Endothelial cell of umbilical vein (primary cell): ENCODE results near the gene TRAPPC5. TPM values are rescaled to one million over a fixed set of nuclear protein-coding genes. Genes with fewer than 3 reads are reported as not detected.

Source experiments
- BruUV-seq: library from RNA; stranded (reverse); fragments of 400-500 nt; replicated peaks from 2 replicates; lab custom pipeline; 2021; lab: Mats Ljungman, UMichigan
- CTCF ChIA-PET: fragments of 300-600, 350-600 bp; sonication (Branson Sonifier 250); formaldehyde crosslinking; loops from one replicate; lab custom pipeline; 2021; ENCODE audit warnings: antibody characterized with exemption, inconsistent platforms; lab: Charles Lee
- POLR2A ChIA-PET: fragments of 300-600, 350-600 bp; sonication (Branson Sonifier 250); formaldehyde crosslinking; loops from one replicate; lab custom pipeline; 2021; ENCODE audit warnings: antibody characterized with exemption, inconsistent platforms; lab: Charles Lee
- DNase-seq: peaks from one replicate; pipeline ENCODE4 v3.0.0-alpha.2; 2011; ENCODE audit warnings: low read depth, low spot score
- FAIRE-seq: peaks from 2 replicates; lab custom pipeline; 2011; peaks lifted over from hg19 to GRCh38; lab: Jason Lieb, UNC
- H2AFZ ChIP-seq: 2 replicates; pipeline ENCODE4 v1.6.0; 2012; ENCODE audit warnings: low read depth, low read length, control low read depth, inconsistent platforms
- H3K27ac ChIP-seq: 2 replicates; pipeline ENCODE4 v1.5.1; 2011; ENCODE audit warnings: low read depth, mild to moderate bottlenecking, control low read depth, low read length, moderate library complexity; ENCODE audit not compliant: insufficient read depth
- H3K27me3 ChIP-seq, 2 experiments: 2 replicates each; pipeline versions ENCODE4 v1.6.0 to v1.6.1; 2011; ENCODE audit warnings: low read length in 2 of 2, mixed read lengths in 1 of 2; ENCODE audit not compliant: control insufficient read depth in 2 of 2, insufficient read depth in 2 of 2
- H3K36me3 ChIP-seq, 2 experiments: 2 replicates in 1 of 2; 3 replicates in 1 of 2; pipeline ENCODE4 v1.5.1; 2011; ENCODE audit warnings: low read length in 2 of 2, mild to moderate bottlenecking in 1 of 2, moderate library complexity in 1 of 2; ENCODE audit not compliant: control insufficient read depth in 2 of 2, insufficient read depth in 2 of 2; ENCODE audit errors: extremely low read depth in 1 of 2
- H3K4me1 ChIP-seq: 3 replicates; pipeline ENCODE4 v1.5.1; 2011; ENCODE audit warnings: mild to moderate bottlenecking, low read length; ENCODE audit not compliant: control insufficient read depth, insufficient read depth; ENCODE audit errors: extremely low read depth
- H3K4me2 ChIP-seq: 2 replicates; pipeline ENCODE4 v1.6.1; 2011; ENCODE audit warnings: low read length, control low read depth, mixed read lengths; ENCODE audit not compliant: insufficient read depth
- H3K4me3 ChIP-seq, 3 experiments: fragments of 200-600 bp in 1 of 3; sonication (generic), shearing (Covaris generic) in 1 of 3; replicated peaks in 1 of 3; 2 replicates each; pipeline ENCODE4 v1.5.1; 2011 to 2016; ENCODE audit warnings: control low read depth in 3 of 3, low read length in 3 of 3, mild to moderate bottlenecking in 2 of 3, inconsistent platforms in 1 of 3, low read depth in 1 of 3, moderate library complexity in 1 of 3; ENCODE audit not compliant: insufficient read depth in 1 of 3
- H3K79me2 ChIP-seq: 2 replicates; pipeline ENCODE4 v1.6.0; 2012; ENCODE audit warnings: low read length, inconsistent platforms; ENCODE audit not compliant: control insufficient read depth, insufficient read depth
- H3K9ac ChIP-seq: replicated peaks from 2 replicates; pipeline ENCODE3; 2011; ENCODE audit warnings: low read length, control low read depth; ENCODE audit not compliant: insufficient read depth; ENCODE audit errors: extremely low read depth
- H3K9me1 ChIP-seq: replicated peaks from 3 replicates; pipeline ENCODE4 v1.6.0; 2011; ENCODE audit warnings: mild to moderate bottlenecking, low read length; ENCODE audit not compliant: control insufficient read depth, insufficient read depth; ENCODE audit errors: extremely low read depth
- H3K9me3 ChIP-seq: replicated peaks from 2 replicates; pipeline ENCODE4 v1.5.1; 2012; ENCODE audit warnings: low read length, inconsistent platforms; ENCODE audit not compliant: control insufficient read depth, insufficient read depth
- H4K20me1 ChIP-seq: replicated peaks from 2 replicates; pipeline ENCODE3; 2011; ENCODE audit warnings: mild to moderate bottlenecking, low read length; ENCODE audit not compliant: control insufficient read depth, insufficient read depth; ENCODE audit errors: extremely low read depth
- EZH2 ChIP-seq: IDR thresholded peaks from 2 replicates; pipeline ENCODE4 v1.6.1; 2012; ENCODE audit warnings: borderline replicate concordance, low read depth, mild to moderate bottlenecking, moderate library complexity, low read length, inconsistent platforms; ENCODE audit not compliant: severe bottlenecking
- FOS ChIP-seq: IDR thresholded peaks from 2 replicates; pipeline ENCODE4 v1.6.1; 2011; ENCODE audit warnings: mild to moderate bottlenecking, low read length, moderate library complexity, borderline replicate concordance; ENCODE audit not compliant: insufficient read depth
- GATA2 ChIP-seq: IDR thresholded peaks from 2 replicates; pipeline ENCODE4 v1.7.0; 2011; ENCODE audit warnings: low read depth, mild to moderate bottlenecking, moderate library complexity, mixed read lengths, low read length; ENCODE audit not compliant: insufficient read length, insufficient read depth
- JUN ChIP-seq: IDR thresholded peaks from 2 replicates; pipeline ENCODE4 v1.6.1; 2011; ENCODE audit warnings: borderline replicate concordance, low read depth; ENCODE audit not compliant: insufficient read length, insufficient read depth
- MAX ChIP-seq: IDR thresholded peaks from 2 replicates; pipeline ENCODE4 v1.6.1; 2011; ENCODE audit not compliant: insufficient read depth, insufficient read length
- MYC ChIP-seq: IDR thresholded peaks from one replicate; pipeline ENCODE4 v1.6.1; 2011; ENCODE audit warnings: mild to moderate bottlenecking, low read depth, low read length
- POLR2A ChIP-seq: IDR thresholded peaks from 2 replicates; pipeline ENCODE4 v1.6.1; 2012; ENCODE audit warnings: low read depth, mild to moderate bottlenecking, control low read depth, low read length
- POLR2AphosphoS5 ChIP-seq: IDR thresholded peaks from 2 replicates; pipeline ENCODE4 v1.6.1; 2012; ENCODE audit warnings: low read depth, mild to moderate bottlenecking, control low read depth, low read length, moderate library complexity; ENCODE audit not compliant: insufficient read depth
- dilution Hi-C: fragments of 300-500 bp; cut with MboI; formaldehyde crosslinking; loops from one replicate; pipeline ENCODE4 v1.15.0; 2019; ENCODE audit warnings: low sequenced_read_pairs; ENCODE audit not compliant: extremely low pct_ligation_motif_present
- intact Hi-C: fragments of 100-400 bp; cut with micrococcal nuclease; formaldehyde crosslinking; loops from one replicate; pipeline ENCODE4 v1.10.0; 2022
- polyA plus RNA-seq, 4 experiments: library from polyadenylated mRNA; depleted of rRNA in 3 of 4; stranded (reverse) in 3 of 4; unstranded in 1 of 4; fragments of >200 nt; gene quantifications; 2 replicates each; pipeline versions ENCODE4 v1.2.1 to v1.2.3, GENCODE V29; 2011 to 2012; ENCODE audit warnings: missing spikeins in 1 of 4
- total RNA-seq: library from RNA; stranded (reverse); gene quantifications from 2 replicates; pipeline ENCODE4 v1.2.3, GENCODE V29; 2021
- TF ChIP-seq, protein P1 (sequence below), 2 donors: IDR thresholded peaks; 1 replicate in 1 of 2; 2 replicates in 1 of 2; pipeline ENCODE4 v1.5.1; 2011; ENCODE audit warnings: low read length in 2 of 2, mild to moderate bottlenecking in 2 of 2, moderate library complexity in 2 of 2, control low read depth in 1 of 2, inconsistent platforms in 1 of 2, low read depth in 1 of 2; ENCODE audit not compliant: insufficient read depth in 1 of 2; ENCODE audit errors: extremely low read depth in 1 of 2

The TRAPPC5 gene
- total and polyA plus RNA-seq, 2 donors (not counting 3 experiments of a cell fraction or from before 2014, with no cell fraction given) = 114 to 172 TPM

DNA sequence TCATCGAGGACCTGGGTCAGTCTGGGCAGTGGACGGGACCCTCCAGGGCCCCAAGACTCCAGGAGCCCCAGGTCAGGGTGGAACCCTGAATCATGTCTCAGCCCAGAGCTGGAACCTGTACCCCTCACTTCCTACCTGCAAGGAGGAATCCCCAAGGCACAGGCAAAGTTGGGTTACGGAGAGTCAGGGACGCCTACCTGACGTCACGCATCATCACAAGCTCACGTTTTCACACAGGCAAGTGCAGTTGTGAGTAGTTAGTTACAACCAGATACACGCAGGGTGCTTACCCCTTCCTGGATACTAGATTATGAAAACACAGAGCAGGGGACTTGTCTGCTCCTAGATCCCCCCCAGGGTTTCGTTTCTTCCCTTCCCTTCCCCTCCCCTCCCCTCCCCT, 9.8 kb upstream of the TRAPPC5 start:
- H3K4me3 ChIP-seq = no peak overlapping the region
- CTCF ChIA-PET = interaction anchor here (1.6 to 4.8 kb wide), 2 partner anchors 10 to 103 kb away, joined by 8 to 27 read pairs; partner anchors contain the start of gene TRAPPC5
- no peak for FAIRE-seq
- no peaks in the 10 kb centered on the region for H3K79me2 ChIP-seq
- H3K27ac ChIP-seq = no peak overlapping the region
- H3K9me1 ChIP-seq = no peaks in the 10 kb centered on the region
- BruUV-seq = no TSS peak
- no peak overlapping the region for H2AFZ ChIP-seq
- H4K20me1 ChIP-seq = no peaks in the 10 kb centered on the region
- POLR2A ChIA-PET = no interaction called here
- H3K9ac ChIP-seq = no peak overlapping the region
- intact Hi-C loops = no loop called here
- dilution Hi-C loops = no loop called here
- H3K4me2 ChIP-seq = no peak overlapping the region
- no peak for TF ChIP-seq MYC
- no peak for TF ChIP-seq JUN
- TF ChIP-seq, protein P1, sequence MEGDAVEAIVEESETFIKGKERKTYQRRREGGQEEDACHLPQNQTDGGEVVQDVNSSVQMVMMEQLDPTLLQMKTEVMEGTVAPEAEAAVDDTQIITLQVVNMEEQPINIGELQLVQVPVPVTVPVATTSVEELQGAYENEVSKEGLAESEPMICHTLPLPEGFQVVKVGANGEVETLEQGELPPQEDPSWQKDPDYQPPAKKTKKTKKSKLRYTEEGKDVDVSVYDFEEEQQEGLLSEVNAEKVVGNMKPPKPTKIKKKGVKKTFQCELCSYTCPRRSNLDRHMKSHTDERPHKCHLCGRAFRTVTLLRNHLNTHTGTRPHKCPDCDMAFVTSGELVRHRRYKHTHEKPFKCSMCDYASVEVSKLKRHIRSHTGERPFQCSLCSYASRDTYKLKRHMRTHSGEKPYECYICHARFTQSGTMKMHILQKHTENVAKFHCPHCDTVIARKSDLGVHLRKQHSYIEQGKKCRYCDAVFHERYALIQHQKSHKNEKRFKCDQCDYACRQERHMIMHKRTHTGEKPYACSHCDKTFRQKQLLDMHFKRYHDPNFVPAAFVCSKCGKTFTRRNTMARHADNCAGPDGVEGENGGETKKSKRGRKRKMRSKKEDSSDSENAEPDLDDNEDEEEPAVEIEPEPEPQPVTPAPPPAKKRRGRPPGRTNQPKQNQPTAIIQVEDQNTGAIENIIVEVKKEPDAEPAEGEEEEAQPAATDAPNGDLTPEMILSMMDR (IDR thresholded peaks at IDR 0.05; ENCODE audit: extremely low read depth in 1 of 2, insufficient read depth in 1 of 2, low read depth in 1 of 2, low read length in 2 of 2) = no peak
- peaks cover 9 to 14% of the 10 kb centered on the region in 2 experiments for H3K27me3 ChIP-seq
- no peaks in the 10 kb centered on the region for H3K36me3 ChIP-seq
- DNase-seq = no peak
- H3K4me1 ChIP-seq = no peaks in the 10 kb centered on the region
- H3K9me3 ChIP-seq = no peaks in the 10 kb centered on the region

DNA sequence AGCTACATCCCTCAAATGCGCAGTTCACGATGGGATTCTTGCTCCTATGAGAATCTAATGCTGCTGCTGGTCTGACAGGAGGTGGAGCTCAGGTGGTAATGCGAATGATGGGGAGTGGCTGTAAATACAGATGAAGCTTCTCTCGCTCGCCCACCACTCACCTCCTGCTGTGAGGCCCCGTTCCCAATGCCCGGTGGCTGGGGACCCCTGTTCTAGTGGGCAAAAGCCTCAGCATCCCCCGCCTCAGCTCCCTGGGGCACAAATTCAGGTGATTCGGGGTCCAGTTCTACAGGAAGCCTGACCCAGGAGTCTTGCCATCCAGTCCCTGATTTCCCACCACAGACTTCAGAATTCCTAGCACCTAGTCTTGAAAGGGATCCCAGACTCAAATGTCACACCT, 8.1 kb upstream of the TRAPPC5 start:
- no peak for DNase-seq
- BruUV-seq = no TSS peak

More for the DNA sequence above, 8.1 kb upstream of the TRAPPC5 start:
- no peak overlapping the region for H3K4me2 ChIP-seq
- peaks cover 9 to 15% of the 10 kb centered on the region in 2 experiments for H3K27me3 ChIP-seq
- no peak overlapping the region for H3K27ac ChIP-seq
- H3K9me3 ChIP-seq = no peaks in the 10 kb centered on the region
- dilution Hi-C loops = no loop called here
- FAIRE-seq = no peak
- POLR2A ChIA-PET = no interaction called here
- no peak overlapping the region for H2AFZ ChIP-seq
- no peak overlapping the region for H3K9ac ChIP-seq
- no peaks in the 10 kb centered on the region for H3K4me1 ChIP-seq
- TF ChIP-seq, protein P1 (IDR thresholded peaks at IDR 0.05; ENCODE audit: extremely low read depth in 1 of 2, insufficient read depth in 1 of 2, low read depth in 1 of 2, low read length in 2 of 2) = no peak
- no peak for TF ChIP-seq POLR2A
- TF ChIP-seq FOS = no peak
- TF ChIP-seq MAX = no peak
- no peak for TF ChIP-seq MYC
- no peak for TF ChIP-seq GATA2
- no peak for TF ChIP-seq POLR2AphosphoS5
- no peak for TF ChIP-seq EZH2
- TF ChIP-seq JUN = no peak
- H3K4me3 ChIP-seq = no peak overlapping the region
- CTCF ChIA-PET = interaction anchor here (3.2 to 4.8 kb wide), 2 partner anchors 8 to 104 kb away, joined by 24 to 27 read pairs; partner anchors contain the start of gene TRAPPC5
- H4K20me1 ChIP-seq = no peaks in the 10 kb centered on the region
- H3K9me1 ChIP-seq = no peaks in the 10 kb centered on the region
- no peaks in the 10 kb centered on the region for H3K79me2 ChIP-seq
- no peaks in the 10 kb centered on the region for H3K36me3 ChIP-seq
- intact Hi-C loops = no loop called here
